Smooth muscle cell of the brain vasculature (primary cell): Measurements from ENCODE around the gene CACNA1H.
"Not testable (repeated sequence)": the region's sequence is repeated elsewhere in the genome, so short reads cannot be mapped to it uniquely, and the experiment has no call there.

Experiments
- DNase-seq: peaks from one replicate; pipeline ENCODE4 v3.0.0-alpha.2; 2012; ENCODE audit warnings: low read depth, low spot score

CACNA1H gene

DNA sequence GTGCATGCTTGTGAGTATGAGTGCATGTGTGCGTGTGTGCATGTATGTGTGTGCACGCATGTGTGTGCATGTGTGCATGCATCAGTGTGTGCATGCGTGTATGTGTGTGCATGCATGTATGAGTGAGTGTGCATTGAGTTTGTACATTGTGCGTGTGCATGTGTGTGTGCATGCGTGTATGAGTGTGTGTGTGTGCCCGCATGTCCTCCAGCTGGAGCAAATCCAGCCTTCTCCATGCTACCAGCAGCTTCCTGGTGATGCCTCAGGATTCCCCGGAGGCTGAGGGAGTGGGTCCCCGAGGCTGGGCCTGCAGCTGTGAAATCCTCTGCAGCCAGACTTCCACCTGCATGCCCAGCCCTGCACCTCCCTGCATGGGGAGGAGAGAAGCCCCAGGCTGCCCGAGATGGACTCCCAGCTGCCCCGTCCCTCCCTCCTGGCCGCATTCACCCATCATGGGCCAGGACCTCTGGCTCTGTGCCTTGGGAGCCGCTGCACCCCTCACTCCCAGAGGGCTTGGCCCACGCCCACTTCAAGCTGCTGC is 112.3 kb downstream of the CACNA1H start:
- DNase-seq: no peak

DNA sequence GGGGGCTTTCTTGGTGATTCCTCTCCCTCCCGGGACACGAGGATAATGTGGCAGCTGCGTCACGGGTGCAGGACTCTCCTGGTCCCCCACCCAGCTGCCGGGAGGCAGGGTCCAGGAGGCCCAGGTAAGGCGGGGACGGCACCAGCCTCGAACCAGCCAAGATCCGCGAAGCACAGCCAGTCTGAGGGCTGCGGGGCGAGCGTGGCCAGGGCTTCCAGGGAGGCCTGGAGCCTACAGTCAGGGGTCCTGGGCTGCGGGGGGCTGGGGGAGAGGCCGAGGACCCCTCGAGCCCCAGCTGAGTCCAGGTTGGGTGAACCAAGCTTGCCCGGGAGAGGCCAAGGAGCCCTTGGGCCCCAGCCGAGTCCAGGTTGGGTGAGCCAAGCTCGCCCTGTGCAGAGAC is 112.9 kb downstream of the CACNA1H start:
- DNase-seq: no peak

DNA sequence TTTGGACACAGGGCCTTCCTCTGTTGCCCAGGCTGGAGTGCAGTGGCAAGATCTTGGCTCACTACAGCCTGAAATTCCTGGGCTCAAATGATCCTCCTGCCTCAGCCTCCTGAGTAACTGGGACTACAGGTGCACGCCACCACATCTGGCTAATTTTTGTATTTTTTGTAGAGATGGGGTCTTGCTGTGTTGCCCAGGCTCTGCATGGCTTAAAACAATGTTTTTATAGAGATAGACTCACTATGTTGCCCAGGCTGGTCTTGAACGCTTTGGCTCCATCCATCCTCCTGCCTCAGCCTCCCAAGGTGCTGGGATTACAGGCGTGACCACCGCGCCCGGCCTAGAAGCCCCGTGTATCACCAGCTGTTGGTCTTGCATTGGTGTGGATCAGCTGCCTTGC is 116.5 kb downstream of the CACNA1H start:
- DNase-seq: not testable (repeated sequence)

DNA sequence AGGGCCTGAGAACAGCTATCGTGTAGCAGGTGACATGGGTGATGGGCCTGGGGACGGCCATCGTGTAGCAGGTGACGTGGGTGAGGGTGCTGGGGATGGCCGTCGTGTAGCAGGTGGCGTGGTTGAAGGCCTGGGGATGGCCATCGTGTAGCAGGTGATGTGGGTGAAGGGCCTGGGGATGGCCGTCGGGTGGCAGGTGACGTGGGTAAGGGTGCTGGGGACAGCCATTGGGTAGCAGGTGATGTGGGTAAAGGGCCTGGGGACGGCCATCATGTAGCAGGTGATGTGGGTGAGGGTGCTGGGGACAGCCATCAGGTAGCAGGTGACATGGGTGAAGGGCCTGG is 118.4 kb downstream of the CACNA1H start:
- no peak for DNase-seq
